CD14-positive monocyte (primary cell): ENCODE measurements around the gene TAS1R3. TPM values are rescaled to one million over a fixed set of nuclear protein-coding genes. Genes with fewer than 3 reads are reported as not detected.

ENCODE experiments used
- DNase-seq, 3 donors: peaks; one replicate each; pipeline ENCODE4 v3.0.0-alpha.2; 2011 to 2022
- H2AFZ ChIP-seq: 2 replicates; pipeline ENCODE4 v1.6.0; 2012; ENCODE audit warnings: mild to moderate bottlenecking, low read depth, low read length, inconsistent platforms; ENCODE audit not compliant: insufficient read depth, poor library complexity, severe bottlenecking
- H3K27ac ChIP-seq, 2 donors: 1 replicate in 1 of 2; 2 replicates in 1 of 2; pipeline ENCODE4 v1.5.1; 2012 to 2013; ENCODE audit warnings: low read length in 2 of 2, control low read depth in 1 of 2, inconsistent platforms in 1 of 2, low read depth in 1 of 2, mild to moderate bottlenecking in 1 of 2
- H3K27me3 ChIP-seq, 2 donors: one replicate each; pipeline versions ENCODE4 v1.6.0 to v1.6.1; 2011 to 2013; ENCODE audit warnings: low read length in 2 of 2; ENCODE audit not compliant: control insufficient read depth in 2 of 2, insufficient read depth in 2 of 2
- H3K36me3 ChIP-seq, 2 donors: replicated peaks in 1 of 2; 1 replicate in 1 of 2; 2 replicates in 1 of 2; pipeline versions ENCODE4 v1.5.1 to v1.6.1; 2012 to 2013; ENCODE audit warnings: low read length in 2 of 2, control low read depth in 1 of 2, inconsistent platforms in 1 of 2, mild to moderate bottlenecking in 1 of 2; ENCODE audit not compliant: insufficient read depth in 2 of 2, control insufficient read depth in 1 of 2
- H3K4me1 ChIP-seq, 2 donors: 1 replicate in 1 of 2; 2 replicates in 1 of 2; pipeline versions ENCODE4 v1.5.1 to v1.6.1; 2012 to 2013; ENCODE audit warnings: low read length in 2 of 2, control low read depth in 1 of 2, inconsistent platforms in 1 of 2, mild to moderate bottlenecking in 1 of 2, moderate library complexity in 1 of 2; ENCODE audit not compliant: insufficient read depth in 2 of 2, control insufficient read depth in 1 of 2
- H3K4me2 ChIP-seq: replicated peaks from 2 replicates; pipeline ENCODE3; 2012; ENCODE audit warnings: low read length, moderate library complexity, mild to moderate bottlenecking; ENCODE audit not compliant: poor library complexity, severe bottlenecking; ENCODE audit errors: extremely low read depth
- H3K4me3 ChIP-seq, 3 experiments: fragments of 200-600 bp in 1 of 3; sonication (generic) in 1 of 3; replicated peaks in 1 of 3; 1 replicate in 2 of 3; 2 replicates in 1 of 3; pipeline ENCODE4 v1.5.1; 2011 to 2013; ENCODE audit warnings: low read length in 3 of 3, mild to moderate bottlenecking in 3 of 3, control low read depth in 2 of 3, low read depth in 2 of 3, inconsistent platforms in 1 of 3, moderate library complexity in 1 of 3
- H3K79me2 ChIP-seq: 2 replicates; pipeline ENCODE4 v1.6.0; 2012; ENCODE audit warnings: mild to moderate bottlenecking, control low read depth, inconsistent platforms, low read length, moderate library complexity; ENCODE audit not compliant: insufficient read depth
- H3K9ac ChIP-seq: 2 replicates; pipeline ENCODE4 v1.6.0; 2017; ENCODE audit warnings: low read length, mild to moderate bottlenecking; ENCODE audit not compliant: insufficient read depth, poor library complexity, severe bottlenecking
- H3K9me3 ChIP-seq, 2 donors: replicated peaks in 1 of 2; 1 replicate in 1 of 2; 2 replicates in 1 of 2; pipeline versions ENCODE4 v1.5.1 to v1.6.1; 2012 to 2013; ENCODE audit warnings: low read length in 2 of 2, control low read depth in 1 of 2; ENCODE audit not compliant: control insufficient read depth in 1 of 2, insufficient read depth in 1 of 2
- H4K20me1 ChIP-seq: 2 replicates; pipeline ENCODE4 v1.6.0; 2012; ENCODE audit warnings: mild to moderate bottlenecking, low read length, control low read depth, moderate library complexity; ENCODE audit not compliant: insufficient read depth
- H3K27ac Mint-ChIP-seq, 7 donors: one replicate each; pipeline ENCODE4 v1.8.0; 2020; ENCODE audit warnings: mild to moderate bottlenecking in 7 of 7, mixed read lengths in 7 of 7, moderate library complexity in 6 of 7, inconsistent platforms in 2 of 7
- H3K27me3 Mint-ChIP-seq, 3 donors: one replicate each; pipeline ENCODE4 v1.8.0; 2021 to 2022; ENCODE audit warnings: low read depth in 3 of 3, mild to moderate bottlenecking in 3 of 3, mixed read lengths in 3 of 3, moderate library complexity in 3 of 3, inconsistent platforms in 1 of 3
- H3K36me3 Mint-ChIP-seq, 2 donors: one replicate each; pipeline ENCODE4 v1.8.0; 2020; ENCODE audit warnings: mixed read lengths in 2 of 2, inconsistent platforms in 1 of 2, mild to moderate bottlenecking in 1 of 2
- H3K4me1 Mint-ChIP-seq: one replicate; pipeline ENCODE4 v1.8.0; 2020; ENCODE audit warnings: mild to moderate bottlenecking, mixed read lengths
- H3K4me3 Mint-ChIP-seq, 2 donors: one replicate each; pipeline ENCODE4 v1.8.0; 2020; ENCODE audit warnings: mild to moderate bottlenecking in 2 of 2, mixed read lengths in 2 of 2, moderate library complexity in 1 of 2
- H3K9me3 Mint-ChIP-seq, 7 donors: one replicate each; pipeline ENCODE4 v1.8.0; 2020 to 2022; ENCODE audit warnings: mixed read lengths in 7 of 7, mild to moderate bottlenecking in 6 of 7, moderate library complexity in 6 of 7, inconsistent platforms in 2 of 7
- CTCF ChIP-seq: fragments of 200-600 bp; IDR thresholded peaks from one replicate; pipeline ENCODE4 v1.8.0; 2022; ENCODE audit warnings: antibody characterized with exemption, mild to moderate bottlenecking
- WGBS: methylation state at CpG from one replicate; pipeline ENCODE4 v1.1.5; 2013; ENCODE audit warnings: missing lambda C conversion rate; ENCODE audit not compliant: insufficient coverage; 5-methylcytosine and 5-hydroxymethylcytosine counted together
- intact Hi-C, 2 donors: fragments of 100-400 bp; cut with micrococcal nuclease; formaldehyde crosslinking; loops; one replicate each; pipeline versions ENCODE4 v1.15.0 to v1.15.1; 2023
- polyA plus RNA-seq, 3 donors: library from polyadenylated mRNA; depleted of rRNA in 1 of 3; unstranded in 2 of 3; stranded (reverse) in 1 of 3; fragments of 300-500 nt in 2 of 3; fragments of >200 nt in 1 of 3; fragmentation: Illumina TruSeq in 2 of 3; gene quantifications; 1 replicate in 2 of 3; 2 replicates in 1 of 3; pipeline ENCODE4 v1.2.3, GENCODE V29; 2012 to 2021

Gene TAS1R3
- polyA plus RNA-seq, 3 donors: 0.45 TPM; not detected in 2

GRCh38 chr1:1325288-1326074, 5.6 kb upstream of the TAS1R3 start:
- Mint-ChIP-seq H3K4me1 (peaks cover 25% of the 10 kb centered on the region), H3K36me3 (peaks cover 4 to 22% of the 10 kb centered on the region in 2 donors), H3K27me3 (no peaks in the 10 kb centered on the region), H3K4me3 (peak overlapping the region; percentile 65 to 83), H3K9me3 (peaks cover 0 to 3% (median 0%) of the 10 kb centered on the region in 7 donors), H3K27ac (peak overlapping the region in 4 of 7 donors; percentile 38 to 89 (median 57))
- Histone ChIP-seq H3K4me1 (peaks cover 22 to 24% of the 10 kb centered on the region in 2 donors), H3K79me2 (peaks cover 54% of the 10 kb centered on the region), H3K9me3 (no peaks in the 10 kb centered on the region), H3K9ac (peak overlapping the region; percentile 90), H2AFZ (peak overlapping the region; percentile 89), H3K27ac (peak overlapping the region; percentile 0 to 83), H3K4me2 (peak overlapping the region; percentile 98), H4K20me1 (peaks cover 40% of the 10 kb centered on the region), H3K27me3 (no peaks in the 10 kb centered on the region), H3K36me3 (peaks cover 13 to 20% of the 10 kb centered on the region in 2 donors), H3K4me3 (peak overlapping the region; percentile 65 to 92 (median 87))
- no peak for DNase-seq
- WGBS: 57% methylated on average over 13 of the region's 16 CpGs
- intact Hi-C loops: no loop called here
- no peak for TF ChIP-seq CTCF

GRCh38 chr1:1326075-1326605, 4.9 kb upstream of the TAS1R3 start:
- 89% methylated on average over 5 of the region's 8 CpGs for WGBS
- peak overlapping the region; percentile 90 for H3K9ac ChIP-seq
- H3K79me2 ChIP-seq: peaks cover 47% of the 10 kb centered on the region
- DNase-seq: no peak
- Mint-ChIP-seq H3K27ac (no peak overlapping the region), H3K36me3 (peaks cover 4 to 19% of the 10 kb centered on the region in 2 donors), H3K4me3 (peak overlapping the region in 1 of 2 donors; percentile 31), H3K4me1 (peaks cover 25% of the 10 kb centered on the region), H3K27me3 (no peaks in the 10 kb centered on the region), H3K9me3 (peaks cover 0 to 3% (median 0%) of the 10 kb centered on the region in 7 donors)
- peaks cover 7 to 16% of the 10 kb centered on the region in 2 donors for H3K36me3 ChIP-seq
- peak overlapping the region in 1 of 2 donors; percentile 83 for H3K27ac ChIP-seq
- TF ChIP-seq CTCF: no peak
- peak overlapping the region; percentile 98 for H3K4me2 ChIP-seq
- H3K9me3 ChIP-seq: no peaks in the 10 kb centered on the region
- intact Hi-C loops: no loop called here
- H3K4me3 ChIP-seq: peak overlapping the region in 1 of 3 experiments; percentile 92
- H3K4me1 ChIP-seq: peaks cover 22 to 24% of the 10 kb centered on the region in 2 donors
- no peaks in the 10 kb centered on the region for H3K27me3 ChIP-seq
- no peak overlapping the region for H2AFZ ChIP-seq
- H4K20me1 ChIP-seq: peaks cover 33% of the 10 kb centered on the region
